Measurements from ENCODE around the gene KDM5A.

DNA sequence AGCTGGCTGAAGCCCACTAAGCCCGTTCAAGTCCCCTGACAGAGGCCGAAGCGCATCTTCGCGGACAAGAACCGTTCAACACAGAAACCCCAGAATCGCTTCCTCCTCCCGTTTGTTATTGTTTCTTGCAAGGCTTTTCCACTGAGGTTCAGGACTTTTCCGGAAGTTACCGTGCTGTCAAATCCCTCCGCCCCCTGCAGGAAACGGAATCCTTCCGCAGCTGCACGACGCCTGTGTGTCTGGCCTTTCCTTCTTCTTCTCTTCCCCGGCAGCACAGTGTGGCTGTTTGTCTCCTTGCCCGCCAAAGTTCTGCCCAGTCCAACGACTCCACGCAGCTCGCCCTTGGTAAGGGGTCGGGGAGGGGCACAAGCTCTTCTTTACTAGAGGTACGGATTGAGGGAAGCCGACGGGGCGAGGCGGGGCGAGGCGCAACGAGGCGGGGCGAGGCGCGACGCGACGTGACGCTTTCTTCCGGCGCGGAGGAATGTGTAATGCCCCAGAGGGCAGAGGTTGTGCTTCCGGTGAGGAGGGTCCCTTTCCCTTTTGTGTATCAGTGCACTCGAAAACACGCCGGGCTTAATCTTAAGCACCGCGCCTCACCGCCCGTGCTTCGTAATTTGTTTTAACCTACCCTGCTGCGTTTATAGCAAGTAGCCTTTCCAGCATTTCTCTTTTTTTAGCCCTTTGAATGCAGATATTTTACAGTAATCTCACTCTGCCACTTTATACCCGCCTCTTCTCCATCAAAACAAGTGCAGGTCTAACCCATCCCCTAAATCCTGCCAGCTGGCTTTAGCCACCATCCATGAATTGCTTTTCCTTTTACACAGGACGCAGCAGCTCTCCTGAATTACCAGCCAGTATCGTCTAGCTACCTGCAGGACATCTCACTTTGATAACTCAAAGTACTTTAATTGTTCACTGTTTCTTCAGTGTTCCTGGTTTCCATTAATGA lies at the start of gene KDM5A:
- TF ChIP-seq CTCF (IDR thresholded peaks at IDR 0.05) (peak in 2 of 6 experiments; percentile 32 to 36), POLR2A (IDR thresholded peaks at IDR 0.05) (peak; percentile 49 to 74)

All from adrenal gland (tissue), 5 donors.